Mammary epithelial cell (primary cell): ENCODE data around the gene QSER1.

Experiments used
- CTCF ChIP-seq, 2 donors: IDR thresholded peaks in 1 of 2; conservative IDR thresholded peaks in 1 of 2; 2 replicates each; pipeline ENCODE4 v1.5.1; 2011 to 2012; ENCODE audit warnings: inconsistent platforms in 2 of 2, low read length in 2 of 2, mild to moderate bottlenecking in 2 of 2, control low read depth in 1 of 2, low read depth in 1 of 2; ENCODE audit not compliant: insufficient read depth in 1 of 2; ENCODE audit errors: extremely low read depth in 1 of 2
- EZH2 ChIP-seq: IDR thresholded peaks from 2 replicates; pipeline ENCODE4 v1.6.1; 2012; ENCODE audit warnings: low read length, inconsistent platforms, borderline replicate concordance

- no peak for TF ChIP-seq CTCF (conservative IDR thresholded peaks at IDR 0.05 in 1 of 2, IDR thresholded peaks at IDR 0.05 in 1 of 2; ENCODE audit: extremely low read depth in 1 of 2, insufficient read depth in 1 of 2, low read depth in 1 of 2, low read length in 2 of 2)
- TF ChIP-seq EZH2 = no peak
Observed at GRCh38 chr11:32886180-32886579, 6.4 kb upstream of the QSER1 start.
